GM18873 (cell line): ENCODE measurements around the gene CAPSL.
"Not testable (repeated sequence)": the region's sequence is repeated elsewhere in the genome, so short reads cannot be mapped to it uniquely, and the experiment has no call there.

Experiments
- ATAC-seq: cut with Tn5 transposase; IDR thresholded peaks from one replicate; pipeline ENCODE4 v1.9.1; 2021; ENCODE audit warnings: mild to moderate bottlenecking, moderate library complexity, moderate number of reproducible peaks; ENCODE audit not compliant: unreplicated experiment, low FRiP score

CAPSL gene

DNA sequence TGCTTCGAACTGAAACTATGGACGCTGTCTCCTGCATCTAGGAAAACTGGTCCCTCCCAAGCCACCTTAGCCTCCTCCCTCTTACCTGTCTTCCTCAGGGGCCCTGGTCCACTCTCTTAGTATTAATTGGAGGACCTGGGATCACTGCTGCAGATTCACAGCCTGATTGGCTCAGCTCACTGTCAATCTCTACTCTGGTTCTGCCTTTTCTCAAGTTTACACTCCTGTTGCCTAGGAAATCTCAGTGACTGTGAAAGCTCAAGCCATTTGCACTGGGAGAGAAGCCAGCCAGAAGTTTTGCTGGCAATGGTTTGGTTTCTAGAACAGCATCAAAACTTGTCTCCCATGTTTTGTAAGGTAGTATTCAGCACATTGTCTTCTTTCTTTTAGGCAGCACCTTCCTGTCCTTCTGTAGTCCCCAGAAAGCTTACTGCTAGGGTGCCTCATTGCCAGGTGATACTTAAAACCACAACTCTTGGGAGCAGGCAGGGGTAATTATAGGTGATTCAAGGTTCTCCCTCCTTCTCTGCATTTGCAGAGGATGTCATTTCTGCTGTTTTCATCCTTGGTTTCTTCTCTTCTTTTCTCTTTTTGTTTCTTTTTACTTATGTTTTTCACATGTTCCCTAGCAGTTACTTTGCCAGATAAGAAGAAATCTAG, at the start of gene CAPSL:
TSS of gene CAPSL (minus strand) at position 55 of the 660 bp plus-strand sequence. CDS start 17,502 bp downstream, outside the sequence.
- no peak for ATAC-seq

DNA sequence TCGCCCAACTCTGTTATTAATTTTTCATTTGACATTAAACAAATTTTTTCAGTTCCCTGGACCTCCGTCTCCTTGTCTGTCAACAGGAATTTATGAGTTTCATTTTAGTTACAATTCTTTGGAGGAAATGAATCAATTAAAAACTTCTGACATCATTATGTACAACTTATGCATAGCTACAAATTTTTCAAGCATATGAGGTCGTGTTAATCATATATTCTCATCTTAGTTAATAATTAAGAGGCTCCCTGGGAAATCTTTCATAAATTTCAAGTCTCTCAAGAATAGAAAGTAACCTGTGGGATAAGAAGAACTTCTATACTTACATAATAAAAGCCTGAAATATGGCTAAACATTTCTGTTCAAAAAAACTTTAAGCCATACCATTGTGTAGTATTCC, 49.4 kb upstream of the CAPSL start:
- no peak for ATAC-seq

DNA sequence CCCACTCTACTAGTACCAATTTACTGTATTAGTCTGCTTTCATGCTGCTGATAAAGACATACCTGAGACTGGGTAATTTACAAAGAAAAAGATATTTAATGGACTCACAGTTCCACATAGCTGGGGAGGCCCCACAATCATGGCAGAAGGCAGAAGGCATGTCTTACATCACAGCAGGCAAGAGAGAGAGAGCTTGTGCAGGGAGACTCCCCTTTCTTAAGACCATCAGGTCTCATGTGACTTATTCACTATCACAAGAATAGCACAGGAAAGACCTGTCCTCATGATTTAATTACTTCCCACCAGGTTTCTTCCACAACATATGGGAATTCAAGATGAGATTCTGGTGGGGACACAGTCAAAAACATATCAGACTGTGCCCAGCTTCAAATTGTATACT, 41.3 kb upstream of the CAPSL start:
- no peak for ATAC-seq

DNA sequence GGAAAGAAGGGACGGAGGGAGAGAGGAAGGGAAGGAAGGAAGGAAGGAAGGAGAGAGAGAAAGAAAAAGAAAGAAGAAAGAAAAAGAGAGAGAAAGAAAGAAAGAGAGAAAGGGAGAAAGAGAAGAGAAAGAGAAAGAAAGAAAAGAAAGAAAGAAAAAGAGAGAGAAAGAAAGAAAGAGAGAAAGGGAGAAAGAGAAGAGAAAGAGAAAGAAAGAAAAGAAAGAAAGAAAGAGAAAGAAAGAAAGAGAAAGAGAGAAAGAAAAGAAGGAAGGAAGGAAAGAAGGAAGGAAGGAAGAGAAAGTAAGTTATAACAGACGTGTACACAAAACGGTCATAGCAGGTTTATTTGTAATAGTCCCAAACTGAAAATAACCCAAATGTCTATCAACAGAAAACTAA, 38.4 kb upstream of the CAPSL start:
- ATAC-seq = not testable (repeated sequence)

DNA sequence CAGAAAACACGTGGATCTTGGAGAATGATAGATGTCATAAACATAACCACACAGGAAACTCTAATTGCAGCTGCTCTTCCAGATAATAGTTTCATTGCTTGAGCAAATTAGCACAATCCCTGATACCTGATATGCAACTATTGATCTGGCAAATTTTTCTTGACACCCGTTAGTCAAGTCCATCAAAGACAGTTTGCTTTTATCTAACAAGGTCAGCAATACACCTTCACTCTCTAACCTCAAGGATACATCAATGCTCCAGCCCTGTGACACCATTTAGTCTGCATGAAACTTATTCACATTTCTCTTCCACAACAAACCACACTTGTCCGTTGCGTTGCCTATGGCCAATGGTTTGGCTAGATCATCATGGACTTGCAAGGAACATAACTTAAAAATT, 36.1 kb upstream of the CAPSL start:
- ATAC-seq = no peak

DNA sequence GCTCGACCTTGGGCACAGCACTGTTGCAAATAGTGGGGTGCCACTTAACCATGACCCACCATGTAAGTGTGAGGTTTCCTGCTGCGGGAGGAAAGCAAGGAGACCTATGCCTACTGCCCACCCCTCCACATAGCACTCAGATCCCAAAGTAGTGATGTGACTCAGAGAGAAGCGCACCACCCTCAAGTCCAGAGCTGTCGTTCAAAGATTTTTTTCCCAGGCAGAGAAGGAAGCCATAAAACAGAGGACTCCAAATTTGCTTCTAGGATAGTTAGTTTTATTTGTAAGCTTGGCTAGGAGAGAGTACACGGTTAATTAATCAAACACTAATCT, 33.4 kb upstream of the CAPSL start:
- ATAC-seq = no peak

DNA sequence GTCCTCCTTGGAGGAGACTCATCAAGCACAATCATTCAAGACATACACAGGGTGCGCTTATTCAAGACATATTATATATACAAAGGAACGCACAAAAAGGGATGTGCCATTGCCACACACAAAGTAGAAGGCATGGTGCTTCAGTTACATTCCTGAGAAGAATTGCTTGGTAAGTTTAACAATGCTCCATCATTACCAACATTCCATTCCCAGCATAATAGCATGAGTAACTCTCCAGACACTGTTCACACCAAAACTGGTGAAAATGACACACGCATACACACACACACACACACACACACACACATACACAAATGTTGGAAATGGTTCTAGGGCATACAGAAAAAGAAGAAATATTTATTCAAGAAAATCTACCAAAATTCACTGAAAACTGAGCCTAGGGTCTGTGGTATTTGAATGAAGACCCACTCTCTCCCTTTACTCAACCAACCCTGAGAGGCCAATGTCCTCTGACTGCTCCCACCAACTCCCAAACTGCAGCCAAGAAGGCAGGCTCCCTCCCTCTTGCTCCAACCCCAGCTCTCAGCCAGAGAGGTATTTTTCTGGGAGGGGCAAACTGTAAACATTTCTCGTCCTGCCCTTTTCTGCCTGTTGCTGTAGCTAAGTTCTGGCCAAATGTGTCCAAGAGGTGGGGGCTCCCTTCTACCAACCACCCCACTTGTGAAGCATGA, 32.9 kb upstream of the CAPSL start:
- no peak for ATAC-seq

DNA sequence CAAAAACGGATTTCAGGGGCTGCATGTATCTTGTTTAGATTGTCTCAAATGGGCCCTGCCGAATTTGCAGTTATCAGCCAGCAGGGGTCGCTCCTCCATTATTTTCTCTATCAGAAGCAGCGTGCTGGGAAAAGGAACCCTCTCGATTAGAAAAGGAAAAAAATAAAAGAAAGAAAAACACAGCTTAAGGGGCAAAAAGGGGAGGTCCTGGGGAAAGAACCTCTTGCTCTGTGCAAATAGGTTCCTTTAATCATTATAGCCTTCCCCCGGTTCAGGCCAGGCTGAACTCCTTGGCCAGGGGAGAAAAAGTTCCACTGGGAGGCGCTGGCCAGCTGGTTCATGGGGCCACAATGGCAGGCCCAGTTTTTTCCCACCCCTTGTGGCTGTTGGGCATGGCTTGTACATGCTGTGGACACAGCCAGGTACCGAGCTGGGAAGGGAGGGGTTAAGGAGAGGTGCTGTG, 25.0 kb upstream of the CAPSL start:
- ATAC-seq = no peak

DNA sequence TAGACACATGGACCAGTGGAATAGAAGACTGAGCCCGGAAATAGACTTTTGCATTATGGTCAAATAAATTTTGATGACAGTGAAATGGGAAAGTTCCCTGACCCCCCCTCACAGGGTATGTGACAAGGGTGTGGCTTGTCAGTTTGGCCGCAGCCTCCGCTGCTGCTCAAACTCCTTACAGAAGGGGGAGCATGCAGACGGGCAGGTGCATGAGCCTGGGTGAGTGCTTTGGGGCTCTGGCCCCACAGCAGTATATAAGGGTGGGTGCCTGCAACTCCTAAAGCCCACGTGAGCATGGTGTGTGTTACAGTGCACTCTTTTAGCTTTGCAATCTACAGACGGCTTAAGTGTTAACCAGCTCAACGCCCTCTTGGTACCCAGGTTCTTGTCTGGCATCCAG, 21.9 kb upstream of the CAPSL start:
- ATAC-seq = no peak

DNA sequence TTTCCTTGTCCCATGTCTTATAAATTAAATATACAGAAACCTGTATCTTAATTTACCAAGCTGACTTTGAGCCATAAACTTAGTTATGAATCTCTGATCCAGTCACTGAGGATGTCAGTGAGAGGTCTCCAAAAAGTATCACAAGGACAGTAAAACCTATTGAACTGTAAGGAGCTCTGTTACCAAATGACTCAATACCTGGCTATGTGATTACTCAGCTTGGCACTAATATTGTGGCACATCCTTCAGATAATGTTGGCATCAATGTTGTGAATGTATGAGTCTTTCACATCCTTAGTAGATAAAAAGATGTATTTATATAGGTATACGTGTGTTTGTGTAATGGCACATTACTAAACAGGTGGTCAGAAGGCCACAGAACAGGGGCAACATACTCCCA, 18.0 kb upstream of the CAPSL start:
- no peak for ATAC-seq

DNA sequence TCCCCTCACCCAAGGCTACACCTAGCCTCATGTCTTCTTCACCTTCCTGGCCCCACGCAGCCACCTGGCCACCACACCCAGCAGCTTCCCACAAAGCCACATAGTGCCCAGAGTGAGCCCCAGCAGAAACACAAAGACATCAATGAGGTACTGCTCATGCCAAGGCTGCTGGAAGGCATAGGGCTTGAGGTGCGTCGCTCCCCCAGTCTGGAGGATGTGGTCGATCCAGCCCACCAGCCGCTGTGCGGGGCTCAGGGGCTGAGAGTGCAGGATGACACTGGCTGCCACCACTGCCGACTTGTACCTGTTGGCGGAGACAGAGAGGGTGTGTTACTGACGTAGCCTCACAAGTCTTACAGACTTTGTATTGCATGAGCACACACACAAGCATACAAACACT, 15.8 kb upstream of the CAPSL start:
- no peak for ATAC-seq

DNA sequence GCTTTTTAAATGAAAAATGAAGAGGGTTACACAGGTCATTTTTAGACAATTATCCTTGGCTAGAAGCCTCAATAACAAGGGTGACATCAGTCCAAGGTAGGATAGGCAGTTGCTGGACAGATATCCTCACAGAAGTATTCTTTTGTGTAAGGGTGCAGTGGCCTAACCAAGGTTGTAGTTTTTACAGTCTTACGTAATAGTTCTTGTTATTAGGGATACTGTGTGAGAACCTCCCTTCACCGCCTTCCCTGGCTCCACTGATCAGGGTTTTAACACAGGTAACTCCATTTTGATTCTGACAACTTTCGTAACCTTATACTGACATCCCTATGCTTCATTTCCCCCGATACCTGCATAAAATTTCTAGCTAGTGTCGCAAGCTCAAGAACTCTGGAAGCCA, 8.7 kb upstream of the CAPSL start:
- ATAC-seq = no peak

DNA sequence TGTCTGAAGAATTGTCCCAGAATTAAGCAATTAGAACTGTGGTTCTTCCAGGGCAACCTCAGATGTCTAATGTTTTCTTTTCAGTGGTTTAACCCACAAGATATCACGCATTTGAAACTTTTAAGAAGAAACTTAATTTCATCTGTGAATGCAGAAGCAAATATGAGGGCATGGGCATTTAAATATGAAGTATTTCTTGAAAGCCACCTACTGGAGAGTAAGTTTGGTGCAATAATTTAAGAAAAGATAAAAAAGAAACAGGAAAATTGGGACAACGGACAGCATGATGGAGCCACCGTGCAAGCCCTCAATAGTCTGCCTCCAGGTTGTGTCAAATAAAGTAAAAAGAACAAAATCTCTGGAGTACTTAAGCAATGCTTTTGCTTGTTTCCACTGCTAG, 1.2 kb upstream of the CAPSL start:
- no peak for ATAC-seq

DNA sequence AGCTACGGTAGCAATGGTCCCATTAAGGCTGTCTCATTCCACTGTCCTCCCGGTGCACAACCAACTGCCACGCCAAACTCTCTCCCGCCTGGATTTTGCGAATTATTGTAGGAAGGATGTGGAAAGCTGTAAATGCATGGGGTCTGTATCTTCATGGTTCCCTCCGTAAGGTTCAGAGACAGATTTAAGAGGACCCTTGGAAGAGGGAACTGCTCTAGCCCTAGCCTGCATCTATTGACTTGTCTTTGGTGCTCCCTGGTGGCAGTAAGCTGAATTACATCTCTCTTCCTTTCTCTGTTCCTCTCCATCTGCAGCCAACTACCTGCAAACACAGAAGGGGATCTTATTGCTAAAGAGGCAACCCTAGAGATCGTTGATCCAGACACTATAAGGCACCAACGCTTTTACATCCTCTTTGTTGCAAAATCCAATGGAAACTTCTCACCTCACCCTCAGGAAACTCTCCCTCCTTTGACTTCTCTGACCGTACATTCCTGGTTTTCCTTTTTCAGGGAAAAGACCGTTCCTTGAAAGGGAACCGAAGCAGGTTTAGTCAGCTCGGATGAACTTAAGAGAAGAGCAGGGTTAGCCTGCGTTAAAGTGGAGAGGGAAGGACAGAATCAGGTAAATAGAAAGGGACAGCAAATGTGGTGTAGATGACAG, 11.9 kb downstream of the CAPSL start:
- peak; percentile 75 for ATAC-seq

DNA sequence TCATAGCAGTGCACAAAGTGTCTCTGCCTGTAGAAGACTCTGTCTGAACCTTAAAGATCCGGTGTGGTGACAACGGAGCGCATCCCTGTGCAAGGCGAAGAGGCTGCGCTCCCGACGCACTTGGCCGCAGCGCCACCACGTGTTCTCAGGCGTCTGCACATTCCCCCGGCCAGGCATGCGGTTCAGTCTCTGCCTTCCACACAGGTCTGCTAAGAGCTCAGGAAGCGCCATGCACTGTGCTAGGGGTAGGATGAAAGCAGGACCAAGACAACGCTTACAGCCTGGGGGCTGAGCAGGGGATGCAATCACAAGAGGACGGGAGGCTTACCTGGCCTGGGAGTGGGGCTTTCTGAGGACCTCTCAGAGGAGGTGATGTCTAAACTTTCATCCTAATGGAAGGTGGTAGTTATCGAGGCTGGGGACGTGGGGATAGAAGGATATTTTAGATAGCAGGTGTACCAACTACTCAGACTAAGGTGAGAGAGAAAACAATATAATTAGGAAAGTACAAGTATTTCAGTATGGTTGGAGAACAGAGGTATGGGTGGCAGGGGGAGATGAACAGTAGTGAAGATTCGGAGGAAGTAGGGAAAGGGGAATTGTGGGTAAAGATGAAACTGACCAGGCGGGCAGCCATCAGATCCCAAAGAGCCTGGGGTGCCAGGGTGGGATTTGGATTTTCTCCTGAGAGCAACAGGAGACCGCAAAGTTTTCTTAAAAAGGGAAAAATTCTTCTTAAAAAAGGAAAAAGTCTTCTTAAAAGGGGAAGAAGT, 13.3 kb downstream of the CAPSL start:
- ATAC-seq = no peak

DNA sequence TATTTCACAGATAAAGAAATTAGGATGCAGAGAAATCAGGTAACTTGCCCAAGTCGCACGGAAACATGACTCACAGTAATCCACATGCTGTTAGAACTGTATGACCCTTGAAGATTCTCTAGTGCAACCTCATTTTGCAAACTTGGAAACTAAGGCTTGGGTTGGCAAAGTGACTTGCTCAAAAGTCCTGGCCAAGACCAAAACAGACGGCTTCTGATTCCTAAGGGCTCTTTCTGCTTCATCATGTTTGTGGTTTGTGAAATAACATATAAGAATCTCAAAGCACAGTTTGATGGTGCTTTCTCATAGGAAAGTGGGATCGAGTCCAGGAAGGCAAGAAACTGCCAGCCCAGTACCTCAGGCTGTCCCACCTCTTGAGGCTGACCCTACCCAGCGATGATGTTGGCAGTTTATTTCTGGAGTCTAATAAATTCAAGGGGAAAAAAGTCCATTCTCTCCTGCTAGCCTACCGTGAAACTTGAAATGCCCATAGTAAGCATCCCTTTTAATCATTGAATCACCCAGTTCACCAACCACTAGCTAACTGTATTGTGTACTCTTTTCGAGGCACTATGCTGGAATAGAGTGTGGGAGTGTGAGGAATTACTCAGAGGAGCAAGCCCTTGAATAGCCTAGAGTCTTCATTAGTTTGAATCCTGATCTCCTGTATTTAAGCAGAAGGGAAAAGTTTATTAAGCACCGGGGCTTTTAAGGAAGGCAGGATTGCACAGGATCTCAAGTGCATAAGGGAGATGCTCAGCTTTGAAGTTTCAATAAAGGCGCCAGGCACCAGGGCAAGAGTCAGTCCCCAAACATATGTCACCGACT, 14.1 kb downstream of the CAPSL start:
- no peak for ATAC-seq

DNA sequence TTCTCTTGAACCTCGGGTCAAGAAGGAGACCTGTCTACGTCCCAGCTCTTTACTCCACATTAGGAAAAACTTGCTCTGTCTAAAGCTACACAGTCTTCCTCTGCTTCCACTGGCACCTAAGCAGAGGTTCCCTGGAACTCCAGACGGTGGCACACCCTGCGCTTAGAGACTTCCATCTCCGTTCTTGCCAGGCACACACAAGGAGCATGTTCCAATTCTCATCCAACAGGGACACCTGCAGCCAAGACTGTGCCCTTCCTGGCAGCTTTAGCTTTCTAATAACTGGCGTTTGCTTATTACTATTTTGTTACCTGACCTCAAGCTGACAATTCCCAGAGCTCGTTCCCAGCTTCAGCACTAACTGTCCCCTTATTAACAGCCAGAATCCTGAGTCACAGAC, 16.0 kb downstream of the CAPSL start:
- no peak for ATAC-seq

DNA sequence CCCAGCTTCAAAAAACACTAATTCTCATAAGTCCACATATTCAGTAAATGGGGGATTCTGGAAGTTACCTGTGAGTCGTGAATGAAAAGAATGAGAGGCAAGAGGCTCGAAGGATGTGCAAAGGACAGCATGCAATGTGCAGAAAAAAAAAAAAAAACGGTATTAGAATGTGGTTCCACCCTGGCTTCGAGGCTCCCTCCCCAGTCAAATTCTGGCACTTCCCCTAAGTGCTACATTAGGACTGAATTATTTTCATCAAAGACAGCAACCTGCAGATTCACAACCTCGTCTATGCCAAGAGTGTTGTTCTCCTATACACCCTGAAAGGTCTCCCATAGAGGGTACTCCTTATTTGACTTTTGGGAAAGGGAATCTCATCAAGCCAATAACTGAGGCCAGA, 16.5 kb downstream of the CAPSL start:
- no peak for ATAC-seq

DNA sequence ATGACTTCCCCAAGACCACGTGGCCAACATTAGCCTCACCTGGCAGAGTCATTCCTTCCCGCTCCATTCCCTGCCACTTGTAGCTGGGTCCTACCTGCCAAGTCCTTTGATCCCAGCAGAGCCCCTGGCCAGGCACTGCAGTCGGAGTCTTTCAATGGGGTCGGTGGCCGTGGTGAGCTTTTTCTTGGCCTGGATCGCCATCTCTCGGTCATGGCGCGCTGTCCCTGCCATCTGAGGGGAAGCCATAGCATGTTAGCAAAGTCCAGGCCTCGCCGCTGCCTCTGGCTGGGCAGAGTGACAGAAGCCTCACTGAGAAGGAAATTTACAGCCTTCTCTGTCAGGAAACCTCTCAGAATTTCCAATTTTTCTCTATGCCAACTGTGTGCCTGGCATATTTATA, 17.5 kb downstream of the CAPSL start:
- no peak for ATAC-seq

DNA sequence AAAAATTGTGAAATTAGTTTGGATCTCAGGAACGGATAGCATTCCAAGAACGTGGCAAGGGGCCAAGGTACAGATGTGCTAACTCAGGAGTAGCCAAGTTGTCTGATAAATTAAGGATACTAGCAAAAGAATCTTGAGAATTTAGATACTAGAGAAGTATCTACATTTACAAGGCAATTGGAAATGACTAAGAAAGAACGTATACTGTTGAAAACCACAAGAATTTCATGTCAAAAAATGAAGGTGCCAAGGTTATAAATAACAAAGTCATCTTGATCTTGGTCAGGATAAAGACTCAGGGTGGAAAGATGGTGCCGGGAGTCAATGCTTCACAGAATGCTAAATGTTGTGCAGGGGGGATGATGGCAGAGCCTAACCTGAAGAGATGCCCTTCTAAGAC, 19.2 kb downstream of the CAPSL start:
- no peak for ATAC-seq
